Keratinocyte (primary cell): ENCODE measurements around the gene OARD1.

Experiments used
- EZH2 ChIP-seq: IDR thresholded peaks from one replicate; pipeline ENCODE4 v1.6.1; 2012; ENCODE audit warnings: inconsistent platforms, mild to moderate bottlenecking, low read length, moderate library complexity
- TF ChIP-seq, protein P1 (sequence below), 3 experiments: IDR thresholded peaks in 1 of 3; conservative IDR thresholded peaks in 1 of 3; optimal IDR thresholded peaks in 1 of 3; 2 replicates in 2 of 3; 3 replicates in 1 of 3; pipeline versions ENCODE3 to v1.5.1; 2011; ENCODE audit warnings: low read length in 3 of 3, mild to moderate bottlenecking in 3 of 3, moderate library complexity in 2 of 3, control low read depth in 1 of 3, inconsistent platforms in 1 of 3; ENCODE audit not compliant: insufficient read depth in 2 of 3; ENCODE audit errors: extremely low read depth in 1 of 3

DNA sequence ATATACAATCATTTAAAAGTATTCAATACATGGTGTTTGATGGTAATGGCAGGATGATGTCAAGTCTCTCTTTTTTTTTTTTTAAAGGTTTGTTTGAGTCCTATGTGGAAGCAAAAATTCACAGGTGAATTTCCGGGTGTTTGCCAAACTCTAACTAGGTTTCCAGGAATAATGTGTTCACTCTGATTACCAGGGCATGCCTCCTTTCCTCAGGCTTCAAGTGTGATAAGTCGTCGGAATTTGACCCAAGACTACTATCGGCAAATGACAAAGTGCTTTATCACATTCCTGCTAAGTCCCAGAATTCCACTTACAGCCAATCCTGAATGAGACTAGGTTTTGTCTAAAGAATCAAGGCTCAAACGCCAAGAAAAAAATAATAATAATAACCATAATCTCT is 7.3 kb downstream of the OARD1 start:
- TF ChIP-seq, protein P1, sequence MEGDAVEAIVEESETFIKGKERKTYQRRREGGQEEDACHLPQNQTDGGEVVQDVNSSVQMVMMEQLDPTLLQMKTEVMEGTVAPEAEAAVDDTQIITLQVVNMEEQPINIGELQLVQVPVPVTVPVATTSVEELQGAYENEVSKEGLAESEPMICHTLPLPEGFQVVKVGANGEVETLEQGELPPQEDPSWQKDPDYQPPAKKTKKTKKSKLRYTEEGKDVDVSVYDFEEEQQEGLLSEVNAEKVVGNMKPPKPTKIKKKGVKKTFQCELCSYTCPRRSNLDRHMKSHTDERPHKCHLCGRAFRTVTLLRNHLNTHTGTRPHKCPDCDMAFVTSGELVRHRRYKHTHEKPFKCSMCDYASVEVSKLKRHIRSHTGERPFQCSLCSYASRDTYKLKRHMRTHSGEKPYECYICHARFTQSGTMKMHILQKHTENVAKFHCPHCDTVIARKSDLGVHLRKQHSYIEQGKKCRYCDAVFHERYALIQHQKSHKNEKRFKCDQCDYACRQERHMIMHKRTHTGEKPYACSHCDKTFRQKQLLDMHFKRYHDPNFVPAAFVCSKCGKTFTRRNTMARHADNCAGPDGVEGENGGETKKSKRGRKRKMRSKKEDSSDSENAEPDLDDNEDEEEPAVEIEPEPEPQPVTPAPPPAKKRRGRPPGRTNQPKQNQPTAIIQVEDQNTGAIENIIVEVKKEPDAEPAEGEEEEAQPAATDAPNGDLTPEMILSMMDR (optimal IDR thresholded peaks at IDR 0.05 in 1 of 3, IDR thresholded peaks at IDR 0.05 in 1 of 3, conservative IDR thresholded peaks at IDR 0.05 in 1 of 3; ENCODE audit: extremely low read depth in 1 of 3, insufficient read depth in 2 of 3, low read length in 3 of 3) = no peak
- TF ChIP-seq EZH2 = no peak
